Uterus (tissue), 2 donors: ENCODE data around the gene PREX1.

Source experiments
- CTCF ChIP-seq, 4 experiments: fragments of 200-600 bp in 2 of 4; fragments of 450-650 bp in 2 of 4; sonication (generic) in 2 of 4; IDR thresholded peaks; one replicate each; pipeline ENCODE4 v1.5.1; 2016 to 2019; ENCODE audit warnings: antibody characterized with exemption in 4 of 4, mild to moderate bottlenecking in 2 of 4, moderate library complexity in 1 of 4
- POLR2A ChIP-seq, 2 donors: fragments of 450-650 bp; IDR thresholded peaks; one replicate each; pipeline ENCODE4 v1.6.1; 2016; ENCODE audit warnings: antibody characterized with exemption in 2 of 2, mild to moderate bottlenecking in 1 of 2, moderate library complexity in 1 of 2

GRCh38 chr20:48736231-48736630 is 91.6 kb downstream of the PREX1 start:
- TF ChIP-seq POLR2A (IDR thresholded peaks at IDR 0.05) (no peak), CTCF (IDR thresholded peaks at IDR 0.05) (no peak)
